Lower leg skin (tissue), 4 donors: ENCODE results near the gene AKAP6. TPM values are rescaled to one million over a fixed set of nuclear protein-coding genes. Genes with fewer than 3 reads are reported as not detected.

ENCODE experiments used
- DNase-seq, 2 donors: peaks; one replicate each; pipeline ENCODE4 v3.0.0-alpha.2; 2019; ENCODE audit warnings: low spot score in 2 of 2
- H3K4me3 ChIP-seq: fragments of 200-600 bp; sonication (generic); 2 replicates; pipeline ENCODE4 v1.5.1; 2017; ENCODE audit warnings: mild to moderate bottlenecking, low read depth; ENCODE audit not compliant: poor library complexity, severe bottlenecking
- CTCF ChIP-seq, 3 donors: fragments of 450-650 bp; IDR thresholded peaks; one replicate each; pipeline ENCODE4 v1.5.1; 2016; ENCODE audit warnings: antibody characterized with exemption in 3 of 3, mild to moderate bottlenecking in 3 of 3, moderate library complexity in 2 of 3
- POLR2A ChIP-seq, 2 donors: fragments of 450-650 bp; IDR thresholded peaks; one replicate each; pipeline ENCODE4 v1.6.1; 2016 to 2017; ENCODE audit warnings: antibody characterized with exemption in 2 of 2, mild to moderate bottlenecking in 1 of 2, moderate library complexity in 1 of 2
- WGBS, 2 donors: methylation state at CpG; one replicate each; pipeline ENCODE4 v1.1.5; 2018; 5-methylcytosine and 5-hydroxymethylcytosine counted together
- intact Hi-C: fragments of 100-400 bp; cut with DNase I; formaldehyde crosslinking; loops from one replicate; pipeline ENCODE4 v1.15.0; 2023; ENCODE audit warnings: low total_unique reads
- total RNA-seq, 4 donors: library from RNA; depleted of rRNA; stranded (reverse); fragments of >200 nt; gene quantifications; one replicate each; pipeline ENCODE4 v1.1.0, GENCODE V29; 2016

The AKAP6 gene
- total RNA-seq, 4 donors from 2014 or later = 2.3 to 13.3 (median 3.6) TPM

- no peak overlapping the region for H3K4me3 ChIP-seq
- no peak for TF ChIP-seq POLR2A (IDR thresholded peaks at IDR 0.05)
- TF ChIP-seq CTCF (IDR thresholded peaks at IDR 0.05) = no peak
- no peak for DNase-seq
- intact Hi-C loops = no loop called here
- 83 to 88% methylated on average over 5 of the region's 5 CpGs for WGBS, 2 donors
Observed at GRCh38 chr14:32377046-32377646, 48.0 kb downstream of the AKAP6 start.

DNA sequence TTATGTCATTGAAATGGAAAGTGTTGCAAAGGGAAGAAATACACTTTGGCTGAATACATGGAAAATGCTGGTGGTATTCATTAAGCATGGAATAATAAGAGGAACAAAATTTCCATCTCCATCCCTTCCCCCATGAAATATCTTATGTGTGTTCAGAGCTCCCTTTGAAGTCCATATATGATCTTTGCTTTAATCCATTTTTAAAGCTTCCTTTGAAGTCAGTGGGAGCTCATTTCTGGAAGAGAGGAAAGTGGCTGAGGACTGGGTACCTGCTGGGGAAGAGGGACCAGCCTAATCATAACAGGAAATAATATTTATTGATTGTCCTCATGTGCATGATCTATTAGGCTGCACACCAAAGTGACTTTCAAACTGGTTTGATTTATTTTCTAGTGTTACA is 49.2 kb downstream of the AKAP6 start:
- no peak overlapping the region for H3K4me3 ChIP-seq
- no peak for DNase-seq
- TF ChIP-seq POLR2A (IDR thresholded peaks at IDR 0.05) (no peak), CTCF (IDR thresholded peaks at IDR 0.05) (no peak)
- intact Hi-C loops = no loop called here

- intact Hi-C loops = no loop called here
- H3K4me3 ChIP-seq = no peak overlapping the region
- no peak for DNase-seq
- 58 to 65% methylated on average over 1 of the region's 1 CpG for WGBS, 2 donors
- no peak for TF ChIP-seq POLR2A (IDR thresholded peaks at IDR 0.05)
- no peak for TF ChIP-seq CTCF (IDR thresholded peaks at IDR 0.05)
Observed at GRCh38 chr14:32379447-32379846, 50.3 kb downstream of the AKAP6 start.

- WGBS, 2 donors = 90 to 97% methylated on average over 2 of the region's 2 CpGs
- DNase-seq = no peak
- intact Hi-C loops = no loop called here
Observed at GRCh38 chr14:32381869-32382268, 52.8 kb downstream of the AKAP6 start.

GRCh38 chr14:32382704-32383103 is 53.6 kb downstream of the AKAP6 start:
- DNase-seq = no peak
- H3K4me3 ChIP-seq = no peak overlapping the region
- intact Hi-C loops = no loop called here
- no peak for TF ChIP-seq POLR2A (IDR thresholded peaks at IDR 0.05)
- no peak for TF ChIP-seq CTCF (IDR thresholded peaks at IDR 0.05)
- WGBS, 2 donors = 68 to 83% methylated on average over 1 of the region's 1 CpG

More at GRCh38 chr14:32381869-32382268, 52.8 kb downstream of the AKAP6 start:
- TF ChIP-seq POLR2A (IDR thresholded peaks at IDR 0.05) = no peak
- TF ChIP-seq CTCF (IDR thresholded peaks at IDR 0.05) = no peak
- no peak overlapping the region for H3K4me3 ChIP-seq
